ENCODE results near the gene FBXL5.
A peak's percentile ranks its signal among the peaks of the same experiment; 100 is the strongest.

Gene FBXL5, protein sequence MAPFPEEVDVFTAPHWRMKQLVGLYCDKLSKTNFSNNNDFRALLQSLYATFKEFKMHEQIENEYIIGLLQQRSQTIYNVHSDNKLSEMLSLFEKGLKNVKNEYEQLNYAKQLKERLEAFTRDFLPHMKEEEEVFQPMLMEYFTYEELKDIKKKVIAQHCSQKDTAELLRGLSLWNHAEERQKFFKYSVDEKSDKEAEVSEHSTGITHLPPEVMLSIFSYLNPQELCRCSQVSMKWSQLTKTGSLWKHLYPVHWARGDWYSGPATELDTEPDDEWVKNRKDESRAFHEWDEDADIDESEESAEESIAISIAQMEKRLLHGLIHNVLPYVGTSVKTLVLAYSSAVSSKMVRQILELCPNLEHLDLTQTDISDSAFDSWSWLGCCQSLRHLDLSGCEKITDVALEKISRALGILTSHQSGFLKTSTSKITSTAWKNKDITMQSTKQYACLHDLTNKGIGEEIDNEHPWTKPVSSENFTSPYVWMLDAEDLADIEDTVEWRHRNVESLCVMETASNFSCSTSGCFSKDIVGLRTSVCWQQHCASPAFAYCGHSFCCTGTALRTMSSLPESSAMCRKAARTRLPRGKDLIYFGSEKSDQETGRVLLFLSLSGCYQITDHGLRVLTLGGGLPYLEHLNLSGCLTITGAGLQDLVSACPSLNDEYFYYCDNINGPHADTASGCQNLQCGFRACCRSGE

DNA sequence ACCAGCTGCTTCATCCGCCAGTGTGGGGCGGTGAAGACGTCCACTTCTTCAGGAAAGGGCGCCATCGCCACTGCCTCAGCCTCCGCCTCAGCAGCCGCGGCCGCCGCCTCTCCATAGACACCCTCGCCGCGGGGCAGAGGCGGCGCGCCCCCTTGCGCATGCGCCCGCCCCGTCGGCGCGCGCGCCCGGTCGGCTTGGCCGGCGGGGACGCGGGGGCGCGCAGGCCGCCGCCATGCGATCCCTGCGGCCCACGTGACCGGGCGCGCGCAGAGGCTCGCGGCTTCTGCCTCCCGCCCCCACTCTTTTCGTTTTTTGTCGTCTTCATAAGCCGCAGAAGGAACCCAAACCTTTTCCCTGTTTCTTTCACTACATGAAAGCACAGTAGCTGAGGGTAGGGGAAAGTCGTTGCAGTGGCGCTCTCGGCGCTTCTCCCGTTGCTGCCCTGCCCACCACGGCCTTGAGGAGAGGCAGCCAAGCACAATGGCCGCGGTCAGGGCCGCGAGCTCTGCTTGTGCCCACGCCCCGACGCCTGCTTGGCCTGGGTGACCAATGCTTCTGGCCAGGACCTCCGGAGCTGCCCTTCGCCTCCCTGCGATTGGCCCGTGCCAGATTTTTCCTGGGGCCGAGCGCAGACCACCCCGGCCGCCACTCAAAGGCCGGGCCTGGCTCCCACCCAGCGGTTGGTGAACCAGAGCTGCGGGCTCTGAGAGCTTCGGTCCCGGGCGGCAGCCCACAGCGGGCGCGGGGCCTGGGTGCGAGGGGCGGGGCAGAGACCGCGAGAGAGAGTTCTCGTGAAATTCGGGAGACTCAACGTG is at the start of gene FBXL5:
FBXL5 (minus strand) TSS at position 135 of the 815 bp plus-strand sequence; CDS start at position 65, 70 bp downstream.
- Histone ChIP-seq H3K9me3 (ENCODE audit: insufficient read depth, low read depth, low read length) (no peaks in the 10 kb centered on the region), H3K36me3 (ENCODE audit: insufficient read depth, low read depth, low read length) (peaks cover 12% of the 10 kb centered on the region; the same call in 1 of the 2 replicates), H3K27me3 (ENCODE audit: insufficient read depth, low read length) (no peaks in the 10 kb centered on the region)

DNA sequence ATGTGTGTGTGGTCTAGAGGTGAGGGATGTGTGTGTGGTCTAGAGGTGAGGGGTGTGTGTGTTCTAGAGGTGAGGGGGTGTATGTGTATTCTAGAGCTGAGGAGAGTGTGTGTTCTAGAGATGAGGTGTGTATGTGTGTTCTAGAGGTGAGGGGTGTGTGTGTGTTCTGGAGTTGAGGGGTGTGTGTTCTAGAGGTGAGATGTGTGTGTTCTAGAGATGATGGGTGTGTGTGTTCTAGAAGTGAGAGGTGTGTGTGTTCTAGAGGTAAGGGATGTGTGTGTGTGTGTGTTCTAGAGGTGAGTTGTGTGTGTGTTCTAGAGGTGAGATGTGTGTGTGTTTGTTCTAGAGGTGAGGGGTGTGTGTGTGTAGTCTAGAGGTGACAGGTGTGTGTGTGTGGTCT is 49.0 kb upstream of the FBXL5 start:
- Histone ChIP-seq H3K9me3 (ENCODE audit: insufficient read depth, low read depth, low read length) (no peaks in the 10 kb centered on the region), H3K36me3 (ENCODE audit: insufficient read depth, low read depth, low read length) (no peaks in the 10 kb centered on the region), H3K4me1 (ENCODE audit: insufficient read depth, low read length) (no peaks in the 10 kb centered on the region; the same call in 1 of the 2 replicates), H3K4me3 (ENCODE audit: low read length) (no peak overlapping the region), H3K27me3 (ENCODE audit: insufficient read depth, low read length) (peaks cover 4% of the 10 kb centered on the region; the same call in 1 of the 2 replicates), H3K27ac (ENCODE audit: low read length) (no peak overlapping the region), H3K9ac (ENCODE audit: low read depth, low read length) (no peak overlapping the region)

More for the DNA sequence above, at the start of gene FBXL5:
- Histone ChIP-seq H3K4me3 (ENCODE audit: low read length) (peak within 1 kb of the TSS; percentile 78), H3K4me1 (ENCODE audit: insufficient read depth, low read length) (peaks cover 24% of the 10 kb centered on the region), H3K27ac (ENCODE audit: low read length) (peak within 1 kb of the TSS; percentile 99), H3K9ac (ENCODE audit: low read depth, low read length) (peak within 1 kb of the TSS; percentile 97)

DNA sequence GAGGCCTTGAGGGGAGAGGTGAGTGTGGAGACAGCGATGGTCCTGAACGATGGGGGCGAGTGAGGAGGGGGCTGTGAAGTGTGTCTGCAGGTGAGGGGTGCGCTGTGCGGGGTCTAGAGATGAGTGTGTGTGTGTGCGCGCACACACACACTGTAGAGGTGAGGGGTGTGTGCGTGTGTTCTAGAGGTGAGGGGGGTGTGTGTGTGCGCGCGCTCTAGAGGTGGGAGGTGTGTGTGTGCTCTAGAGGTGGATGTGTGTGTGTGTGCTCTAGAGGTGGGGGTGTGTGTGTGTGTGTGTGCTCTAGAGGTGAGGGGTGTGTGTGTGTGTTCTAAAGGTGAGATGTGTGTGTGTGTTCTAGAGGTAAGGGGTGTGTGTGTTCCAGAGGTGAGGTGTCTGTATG is 48.3 kb upstream of the FBXL5 start:
- Histone ChIP-seq H3K4me3 (ENCODE audit: low read length) (peak overlapping the region; percentile 71; the same call in 1 of the 2 replicates), H3K9me3 (ENCODE audit: insufficient read depth, low read depth, low read length) (no peaks in the 10 kb centered on the region), H3K27ac (ENCODE audit: low read length) (no peak overlapping the region), H3K9ac (ENCODE audit: low read depth, low read length) (no peak overlapping the region; the same call in 1 of the 2 replicates), H3K27me3 (ENCODE audit: insufficient read depth, low read length) (peaks cover 4% of the 10 kb centered on the region; the same call in 1 of the 2 replicates), H3K4me1 (ENCODE audit: insufficient read depth, low read length) (no peaks in the 10 kb centered on the region; the same call in 1 of the 2 replicates), H3K36me3 (ENCODE audit: insufficient read depth, low read depth, low read length) (no peaks in the 10 kb centered on the region)

DNA sequence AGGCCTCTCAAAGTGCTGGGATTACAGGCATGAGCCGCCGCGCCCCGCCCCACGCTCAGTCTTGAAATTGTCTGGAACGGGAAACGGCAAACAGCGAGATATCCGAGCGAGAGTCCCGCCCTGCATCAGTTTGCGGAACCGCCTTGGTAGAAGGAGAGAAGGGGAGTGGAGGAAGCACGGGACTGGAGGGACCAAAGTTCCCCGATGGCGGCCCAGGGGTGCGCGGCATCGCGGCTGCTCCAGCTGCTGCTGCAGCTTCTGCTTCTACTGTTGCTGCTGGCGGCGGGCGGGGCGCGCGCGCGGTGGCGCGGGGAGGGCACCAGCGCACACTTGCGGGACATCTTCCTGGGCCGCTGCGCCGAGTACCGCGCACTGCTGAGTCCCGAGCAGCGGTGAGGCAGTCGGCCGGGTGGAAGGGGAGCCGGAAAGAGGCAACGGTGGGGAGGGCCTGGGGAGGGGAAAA is 47.8 kb upstream of the FBXL5 start, which contains the start of gene BST1:
BST1 (plus strand) TSS at position 125 of the 463 bp plus-strand sequence; CDS start at position 205, 80 bp downstream.
- Histone ChIP-seq H3K4me1 (ENCODE audit: insufficient read depth, low read length) (no peaks in the 10 kb centered on the region; the same call in 1 of the 2 replicates), H3K27ac (ENCODE audit: low read length) (no peak within 1 kb of the TSS), H3K4me3 (ENCODE audit: low read length) (peak within 1 kb of the TSS; percentile 71; the same call in 1 of the 2 replicates), H3K36me3 (ENCODE audit: insufficient read depth, low read depth, low read length) (no peaks in the 10 kb centered on the region), H3K9me3 (ENCODE audit: insufficient read depth, low read depth, low read length) (no peaks in the 10 kb centered on the region), H3K9ac (ENCODE audit: low read depth, low read length) (peak within 1 kb of the TSS; percentile 53; the same call in 1 of the 2 replicates), H3K27me3 (ENCODE audit: insufficient read depth, low read length) (peaks cover 4% of the 10 kb centered on the region; the same call in 1 of the 2 replicates)

DNA sequence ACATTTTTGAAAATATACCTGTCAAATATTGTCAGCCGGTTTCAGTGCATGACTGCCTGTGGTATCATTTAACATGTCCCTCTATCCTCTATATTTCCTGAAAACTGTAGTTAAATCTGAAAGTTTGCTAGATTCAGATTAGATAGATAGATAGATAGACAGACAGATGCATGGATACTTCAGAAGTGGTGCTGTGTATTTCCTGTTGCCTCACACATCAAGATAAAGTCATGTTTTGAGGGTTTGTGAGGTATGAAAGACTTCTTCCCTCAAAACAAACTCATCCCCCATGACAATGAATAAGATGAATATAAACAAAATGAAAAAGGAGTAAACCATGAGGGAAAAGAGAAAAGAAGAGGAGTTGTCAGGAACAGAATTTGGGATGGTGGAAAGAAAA is 41.7 kb upstream of the FBXL5 start:
- H3K4me1 ChIP-seq (ENCODE audit: insufficient read depth, low read length): peaks cover 5% of the 10 kb centered on the region; the same call in 1 of the 2 replicates
- no peak overlapping the region for H3K4me3 ChIP-seq (ENCODE audit: low read length)
- H3K27ac ChIP-seq (ENCODE audit: low read length): no peak overlapping the region
- no peak overlapping the region for H3K9ac ChIP-seq (ENCODE audit: low read depth, low read length)
- peaks cover under 1% of the 10 kb centered on the region; the same call in 1 of the 2 replicates for H3K27me3 ChIP-seq (ENCODE audit: insufficient read depth, low read length)
- H3K9me3 ChIP-seq (ENCODE audit: insufficient read depth, low read depth, low read length): 0 out of 2 replicates have a peak, but pooled peaks cover 4% of the 10 kb centered on the region
- no peaks in the 10 kb centered on the region for H3K36me3 ChIP-seq (ENCODE audit: insufficient read depth, low read depth, low read length)

DNA sequence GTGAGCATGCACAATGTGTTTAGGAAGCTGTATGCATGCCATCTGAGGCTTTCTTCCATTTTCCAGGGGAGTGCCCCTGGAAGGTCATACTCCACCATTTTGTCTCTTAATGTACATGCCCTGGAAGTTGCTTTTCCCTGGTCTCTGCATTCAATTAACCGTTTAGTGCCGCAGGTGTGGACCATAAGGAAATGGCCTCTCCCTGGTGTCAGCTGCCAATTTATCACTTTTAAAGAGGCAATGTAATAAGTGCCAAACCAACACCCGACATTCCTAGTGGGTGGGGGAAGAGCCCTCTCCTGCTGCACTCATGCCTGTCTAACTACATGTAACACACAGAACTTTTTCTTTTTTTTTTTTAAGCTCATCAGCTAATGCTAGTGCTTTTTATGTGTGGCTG is 40.6 kb upstream of the FBXL5 start:
- H3K9ac ChIP-seq (ENCODE audit: low read depth, low read length): no peak overlapping the region
- 0 out of 2 replicates have a peak, but pooled peaks cover 4% of the 10 kb centered on the region for H3K9me3 ChIP-seq (ENCODE audit: insufficient read depth, low read depth, low read length)
- H3K4me3 ChIP-seq (ENCODE audit: low read length): no peak overlapping the region
- no peak overlapping the region for H3K27ac ChIP-seq (ENCODE audit: low read length)
- H3K27me3 ChIP-seq (ENCODE audit: insufficient read depth, low read length): no peaks in the 10 kb centered on the region
- H3K4me1 ChIP-seq (ENCODE audit: insufficient read depth, low read length): peaks cover 14% of the 10 kb centered on the region; the same call in 1 of the 2 replicates
- H3K36me3 ChIP-seq (ENCODE audit: insufficient read depth, low read depth, low read length): no peaks in the 10 kb centered on the region

DNA sequence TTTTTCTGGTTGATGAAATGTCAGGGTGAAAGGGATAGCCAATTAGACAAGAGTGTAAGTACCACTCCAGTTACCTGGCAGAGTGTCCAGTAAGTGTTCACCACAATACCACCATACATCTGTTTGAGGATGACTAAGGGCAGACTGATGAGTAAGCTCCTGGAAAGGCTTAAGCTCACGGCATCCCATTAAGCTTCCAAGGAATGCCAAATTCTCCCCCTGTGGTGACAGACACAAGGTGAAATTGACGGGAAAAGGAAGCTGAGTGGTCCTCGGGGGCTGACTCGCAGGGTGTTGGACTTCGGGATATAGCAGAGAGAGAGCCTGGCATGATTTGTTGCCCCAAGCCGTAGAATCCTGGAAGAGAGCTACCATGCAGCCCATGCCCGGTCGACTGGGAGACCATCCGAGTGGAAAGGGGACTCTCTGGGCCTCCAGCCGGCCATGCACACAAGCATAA is 40.1 kb upstream of the FBXL5 start:
- H3K36me3 ChIP-seq (ENCODE audit: insufficient read depth, low read depth, low read length): no peaks in the 10 kb centered on the region
- H3K4me1 ChIP-seq (ENCODE audit: insufficient read depth, low read length): peaks cover 16% of the 10 kb centered on the region; the same call in 1 of the 2 replicates
- 0 out of 2 replicates have a peak, but pooled peaks cover 4% of the 10 kb centered on the region for H3K9me3 ChIP-seq (ENCODE audit: insufficient read depth, low read depth, low read length)
- H3K4me3 ChIP-seq (ENCODE audit: low read length): no peak overlapping the region
- no peaks in the 10 kb centered on the region for H3K27me3 ChIP-seq (ENCODE audit: insufficient read depth, low read length)
- no peak overlapping the region for H3K27ac ChIP-seq (ENCODE audit: low read length)
- H3K9ac ChIP-seq (ENCODE audit: low read depth, low read length): no peak overlapping the region

DNA sequence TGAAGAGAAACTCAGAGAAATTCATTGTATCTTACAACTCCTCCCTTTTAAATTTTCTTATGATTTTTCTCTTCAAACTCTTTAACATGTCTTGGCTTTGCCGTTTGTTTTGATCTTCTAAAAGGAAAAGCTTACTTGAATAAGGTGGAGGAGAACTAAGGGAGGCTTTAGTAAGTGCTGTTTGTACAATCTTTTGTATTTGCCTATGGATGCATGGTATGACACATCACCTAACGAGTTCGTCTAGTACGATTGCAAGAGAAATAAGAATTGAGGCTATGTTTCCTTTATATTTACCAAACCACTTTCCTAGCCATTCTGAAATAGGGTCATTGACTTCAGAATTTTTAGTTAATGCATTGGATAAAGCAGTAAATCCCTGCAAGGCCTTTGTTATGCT is 39.3 kb upstream of the FBXL5 start:
- Histone ChIP-seq H3K4me3 (ENCODE audit: low read length) (no peak overlapping the region), H3K27ac (ENCODE audit: low read length) (no peak overlapping the region), H3K27me3 (ENCODE audit: insufficient read depth, low read length) (no peaks in the 10 kb centered on the region), H3K4me1 (ENCODE audit: insufficient read depth, low read length) (peaks cover 20% of the 10 kb centered on the region; the same call in 1 of the 2 replicates), H3K9me3 (ENCODE audit: insufficient read depth, low read depth, low read length) (0 out of 2 replicates have a peak, but pooled peaks cover 4% of the 10 kb centered on the region), H3K9ac (ENCODE audit: low read depth, low read length) (no peak overlapping the region), H3K36me3 (ENCODE audit: insufficient read depth, low read depth, low read length) (no peaks in the 10 kb centered on the region)

DNA sequence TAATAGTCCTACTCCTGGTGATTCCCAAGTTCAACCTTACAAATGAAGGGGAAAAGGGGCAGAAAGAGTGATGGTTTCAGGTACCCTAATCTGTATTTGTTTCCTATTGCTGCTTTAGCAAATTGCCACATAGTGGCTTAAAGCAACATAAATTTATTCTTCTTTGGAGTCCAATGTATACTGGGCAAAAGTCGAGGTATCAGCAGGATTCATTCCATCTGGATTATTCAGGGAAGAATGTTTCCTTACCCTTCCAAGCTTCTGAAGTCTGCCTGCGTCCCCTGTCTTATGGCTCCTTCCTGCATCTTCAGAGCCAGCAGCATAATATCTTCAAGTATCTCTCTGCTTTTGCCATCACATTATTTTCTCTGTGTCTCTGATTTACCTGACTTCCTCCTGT is 37.4 kb upstream of the FBXL5 start:
- Histone ChIP-seq H3K27me3 (ENCODE audit: insufficient read depth, low read length) (no peaks in the 10 kb centered on the region), H3K9me3 (ENCODE audit: insufficient read depth, low read depth, low read length) (0 out of 2 replicates have a peak, but pooled peaks cover 4% of the 10 kb centered on the region), H3K27ac (ENCODE audit: low read length) (no peak overlapping the region), H3K4me3 (ENCODE audit: low read length) (no peak overlapping the region), H3K4me1 (ENCODE audit: insufficient read depth, low read length) (peaks cover 20% of the 10 kb centered on the region; the same call in 1 of the 2 replicates), H3K36me3 (ENCODE audit: insufficient read depth, low read depth, low read length) (peaks cover 10% of the 10 kb centered on the region; the same call in 1 of the 2 replicates), H3K9ac (ENCODE audit: low read depth, low read length) (no peak overlapping the region)

DNA sequence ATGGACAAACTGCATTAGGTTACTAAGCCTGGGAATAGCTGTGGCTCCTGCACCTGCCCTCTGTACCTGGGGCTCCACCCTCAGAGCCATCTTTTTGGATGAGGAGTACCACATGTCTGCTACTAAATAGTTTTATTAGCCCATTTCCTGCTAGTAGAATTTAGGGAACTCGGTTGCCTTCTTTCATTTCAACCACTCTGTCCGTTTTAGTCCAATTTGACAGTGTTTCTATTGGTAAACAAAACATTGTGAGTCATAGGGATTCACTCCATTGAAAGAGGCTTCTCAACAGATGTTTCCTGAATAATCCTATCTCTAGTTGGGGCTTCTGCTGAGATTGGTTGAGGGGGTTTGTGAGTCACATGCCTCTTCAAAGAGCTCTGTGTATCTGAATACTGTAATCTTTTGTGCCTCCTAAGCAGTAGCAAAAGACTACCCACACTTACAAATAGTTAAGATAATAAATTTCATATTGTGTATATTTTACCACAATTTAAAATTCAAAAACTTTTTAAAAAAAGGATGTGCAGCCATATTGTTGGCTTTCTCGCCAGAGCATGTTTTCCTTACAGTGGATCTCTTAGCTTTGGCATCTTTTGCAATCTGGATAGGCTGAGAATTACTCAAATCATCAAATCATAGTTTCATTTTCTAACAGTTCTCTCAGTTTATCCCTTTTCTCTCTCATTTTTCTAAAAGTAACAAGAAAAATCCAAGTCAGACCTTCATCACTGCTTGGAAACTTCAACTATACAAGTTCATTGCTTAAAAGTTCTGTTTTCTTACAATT is 36.4 kb upstream of the FBXL5 start:
- peaks cover 21% of the 10 kb centered on the region for H3K36me3 ChIP-seq (ENCODE audit: insufficient read depth, low read depth, low read length)
- 0 out of 2 replicates have a peak, but pooled peaks cover 4% of the 10 kb centered on the region for H3K9me3 ChIP-seq (ENCODE audit: insufficient read depth, low read depth, low read length)
- H3K27ac ChIP-seq (ENCODE audit: low read length): no peak overlapping the region
- H3K4me1 ChIP-seq (ENCODE audit: insufficient read depth, low read length): peaks cover 20% of the 10 kb centered on the region; the same call in 1 of the 2 replicates
- H3K9ac ChIP-seq (ENCODE audit: low read depth, low read length): no peak overlapping the region
- no peak overlapping the region for H3K4me3 ChIP-seq (ENCODE audit: low read length)
- H3K27me3 ChIP-seq (ENCODE audit: insufficient read depth, low read length): no peaks in the 10 kb centered on the region
